Coronary artery (tissue), 2 donors: Measurements from ENCODE around the gene CBR3.
"Not testable (repeated sequence)": the region's sequence is repeated elsewhere in the genome, so short reads cannot be mapped to it uniquely, and the experiment has no call there.

ENCODE experiments used
- DNase-seq: peaks from one replicate; pipeline ENCODE4 v3.0.0-alpha.2; 2017; ENCODE audit warnings: low spot score
- H3K27ac ChIP-seq, 2 donors: fragments of 200-600 bp; sonication (generic); one replicate each; pipeline ENCODE4 v1.5.1; 2016 to 2019
- H3K4me3 ChIP-seq: fragments of 200-600 bp; sonication (generic); 2 replicates; pipeline ENCODE4 v1.5.1; 2016; ENCODE audit warnings: mild to moderate bottlenecking, moderate library complexity
- TF ChIP-seq, protein P1 (sequence below): fragments of 200-600 bp; sonication (generic); IDR thresholded peaks from one replicate; pipeline ENCODE4 v1.5.1; 2019; ENCODE audit warnings: antibody characterized with exemption

The CBR3 gene

DNA sequence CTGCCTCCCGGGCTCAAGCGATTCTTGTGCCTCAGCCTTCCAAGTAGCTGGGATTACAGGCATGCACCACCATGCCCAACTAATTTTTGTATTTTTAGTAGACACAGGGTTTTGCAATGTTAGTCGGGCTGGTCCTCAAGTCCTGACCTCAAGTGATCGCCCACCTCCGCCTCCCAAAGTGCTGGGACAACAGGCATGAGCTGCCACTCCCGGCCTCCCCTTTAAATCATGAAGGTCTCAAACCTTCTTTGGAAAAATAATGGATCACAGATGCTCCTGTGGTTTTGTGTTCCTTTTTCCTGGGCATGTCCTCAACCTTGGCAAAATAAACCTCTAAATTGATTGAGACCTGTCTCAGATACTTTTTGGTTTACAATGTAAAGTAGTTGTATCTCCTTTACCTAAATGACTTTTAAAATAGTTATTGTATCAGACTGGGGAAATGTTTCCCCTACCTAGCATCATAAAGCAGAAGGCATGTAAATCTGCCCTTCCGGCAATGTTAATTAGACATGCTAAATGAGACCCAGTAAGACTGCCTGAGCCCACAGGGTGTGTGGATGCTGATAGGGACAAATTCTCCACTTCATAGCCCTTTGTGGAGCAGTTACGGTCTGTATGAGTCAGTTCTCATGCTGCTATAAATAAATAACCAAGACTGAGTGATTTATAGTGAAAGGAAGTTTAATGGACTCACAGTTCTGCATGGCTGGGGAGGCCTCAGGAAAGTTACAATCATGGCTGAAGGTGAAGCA lies 37.3 kb upstream of the CBR3 start:
- no peak overlapping the region for H3K4me3 ChIP-seq
- DNase-seq, result no peak
- no peak overlapping the region for H3K27ac ChIP-seq
- TF ChIP-seq, protein P1, sequence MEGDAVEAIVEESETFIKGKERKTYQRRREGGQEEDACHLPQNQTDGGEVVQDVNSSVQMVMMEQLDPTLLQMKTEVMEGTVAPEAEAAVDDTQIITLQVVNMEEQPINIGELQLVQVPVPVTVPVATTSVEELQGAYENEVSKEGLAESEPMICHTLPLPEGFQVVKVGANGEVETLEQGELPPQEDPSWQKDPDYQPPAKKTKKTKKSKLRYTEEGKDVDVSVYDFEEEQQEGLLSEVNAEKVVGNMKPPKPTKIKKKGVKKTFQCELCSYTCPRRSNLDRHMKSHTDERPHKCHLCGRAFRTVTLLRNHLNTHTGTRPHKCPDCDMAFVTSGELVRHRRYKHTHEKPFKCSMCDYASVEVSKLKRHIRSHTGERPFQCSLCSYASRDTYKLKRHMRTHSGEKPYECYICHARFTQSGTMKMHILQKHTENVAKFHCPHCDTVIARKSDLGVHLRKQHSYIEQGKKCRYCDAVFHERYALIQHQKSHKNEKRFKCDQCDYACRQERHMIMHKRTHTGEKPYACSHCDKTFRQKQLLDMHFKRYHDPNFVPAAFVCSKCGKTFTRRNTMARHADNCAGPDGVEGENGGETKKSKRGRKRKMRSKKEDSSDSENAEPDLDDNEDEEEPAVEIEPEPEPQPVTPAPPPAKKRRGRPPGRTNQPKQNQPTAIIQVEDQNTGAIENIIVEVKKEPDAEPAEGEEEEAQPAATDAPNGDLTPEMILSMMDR, result no peak

DNA sequence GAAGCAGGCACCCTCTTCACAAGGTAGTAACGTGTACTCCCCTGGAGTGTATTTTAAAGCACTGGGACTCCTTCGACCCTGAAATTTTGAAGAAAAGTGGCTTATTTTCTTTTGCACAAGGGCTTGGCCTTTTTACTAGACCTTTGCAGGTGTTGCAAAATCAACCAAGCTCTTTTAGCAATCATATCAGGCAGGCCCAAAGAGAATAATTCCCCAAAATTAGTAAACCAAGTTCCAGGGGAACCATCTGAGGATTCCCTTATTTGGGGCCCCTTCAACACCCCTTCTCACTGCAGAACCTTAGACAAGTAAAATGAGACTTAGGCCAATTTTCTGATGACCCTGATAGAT lies 36.7 kb upstream of the CBR3 start:
- no peak for DNase-seq
- no peak overlapping the region for H3K4me3 ChIP-seq
- no peak overlapping the region for H3K27ac ChIP-seq
- TF ChIP-seq, protein P1, result no peak

DNA sequence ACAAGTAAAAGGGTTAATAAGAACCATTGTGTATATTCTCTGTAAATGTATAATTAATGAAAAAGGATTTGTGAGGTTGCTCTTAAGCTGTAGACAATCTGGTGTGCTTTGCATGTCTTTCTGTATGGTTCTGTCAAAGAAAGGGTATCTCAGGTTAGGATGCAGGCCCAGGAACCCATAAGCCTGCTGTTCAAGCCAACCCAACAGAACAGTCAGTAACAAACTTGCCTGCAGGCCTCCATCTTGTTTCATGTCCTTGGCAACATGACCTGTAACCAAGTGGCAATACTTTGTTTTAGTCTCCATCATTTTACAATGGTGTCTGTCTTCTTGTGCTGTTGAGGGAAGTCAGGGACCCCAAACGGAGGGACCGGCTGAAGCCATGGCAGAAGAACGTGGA lies 35.9 kb upstream of the CBR3 start:
- TF ChIP-seq, protein P1, result no peak
- DNase-seq, result no peak

DNA sequence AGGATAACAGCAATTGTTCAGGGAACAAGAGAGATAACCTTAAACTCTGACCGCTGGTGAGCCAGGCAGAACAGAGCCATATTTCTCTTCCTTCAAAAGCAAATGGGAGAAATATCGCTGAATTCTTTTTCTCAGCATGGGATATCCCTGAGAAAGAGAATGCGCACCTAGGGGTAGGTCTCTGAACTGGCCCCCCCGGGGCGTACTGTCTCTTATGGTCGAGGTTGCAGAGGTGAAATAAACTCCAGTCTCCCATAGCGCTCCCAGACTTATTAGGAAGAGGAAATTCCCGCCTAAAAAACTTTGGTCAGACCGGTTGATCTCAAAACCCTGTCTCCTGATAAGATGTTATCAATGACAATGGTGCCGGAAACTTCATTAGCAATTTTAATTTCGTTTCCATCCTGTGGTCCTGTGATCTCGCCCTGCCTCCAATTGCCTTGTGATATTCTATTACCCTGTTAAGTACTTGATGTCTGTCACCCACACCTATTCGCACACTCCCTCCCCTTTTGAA lies 35.1 kb upstream of the CBR3 start:
- DNase-seq, H3K27ac ChIP-seq, H3K4me3 ChIP-seq: not testable (repeated sequence)

More for the DNA sequence above, 35.9 kb upstream of the CBR3 start:
- H3K4me3 ChIP-seq, result no peak overlapping the region
- H3K27ac ChIP-seq, result no peak overlapping the region

DNA sequence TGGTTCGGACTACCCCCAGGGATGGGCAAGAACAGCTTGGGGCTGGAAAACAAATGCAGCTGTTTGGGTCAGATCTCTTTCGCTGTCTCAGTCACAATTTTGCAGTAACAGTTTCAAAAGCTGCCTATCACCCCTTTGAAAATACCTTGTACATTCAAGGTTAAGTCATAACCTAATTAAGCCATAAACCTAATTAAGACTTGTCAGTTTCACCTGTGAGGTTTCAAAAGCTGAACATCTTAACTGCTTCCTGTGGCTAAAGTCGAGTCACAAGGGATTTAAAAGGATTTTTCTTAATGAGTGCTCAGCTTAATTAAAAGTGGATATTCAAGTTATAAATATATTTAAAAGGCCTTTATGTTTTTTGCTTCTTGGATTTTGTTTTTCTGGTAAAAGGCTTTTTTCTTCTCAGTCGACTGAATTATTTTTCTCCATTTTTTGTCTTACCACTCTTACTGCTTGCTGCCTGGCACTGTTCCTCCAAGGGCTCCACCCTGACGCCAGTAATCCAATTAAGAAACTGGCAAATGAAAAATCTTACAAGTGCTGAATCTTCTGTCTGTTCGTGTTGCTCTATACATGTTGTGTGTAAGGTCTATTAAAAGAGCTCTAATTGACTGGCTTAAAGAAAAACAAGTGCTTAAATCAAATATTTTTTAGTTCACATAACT lies 33.8 kb upstream of the CBR3 start:
- H3K27ac ChIP-seq, result no peak overlapping the region
- no peak overlapping the region for H3K4me3 ChIP-seq
- DNase-seq, result no peak
- TF ChIP-seq, protein P1, result no peak

DNA sequence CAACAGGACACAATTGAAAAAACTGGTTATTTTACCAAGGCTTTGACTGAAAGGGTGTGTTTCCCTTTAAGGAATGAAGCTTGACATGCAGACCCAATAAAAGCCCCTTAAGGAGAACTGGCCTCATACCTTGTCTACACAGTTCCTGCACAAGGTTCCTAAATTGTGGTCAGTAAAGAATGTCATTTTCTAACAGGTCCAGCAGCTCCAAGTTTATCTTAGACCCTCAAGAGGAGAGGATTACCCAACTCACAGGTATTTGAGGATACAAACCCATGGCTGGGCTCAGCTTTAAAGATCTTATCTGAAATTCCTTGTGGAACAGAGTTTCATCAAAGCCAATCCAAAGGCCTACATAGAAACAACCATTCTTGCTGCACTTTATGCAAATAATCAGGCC lies 31.4 kb upstream of the CBR3 start:
- TF ChIP-seq, protein P1, result no peak
- no peak for DNase-seq
- Histone ChIP-seq H3K27ac (no peak overlapping the region), H3K4me3 (no peak overlapping the region)

DNA sequence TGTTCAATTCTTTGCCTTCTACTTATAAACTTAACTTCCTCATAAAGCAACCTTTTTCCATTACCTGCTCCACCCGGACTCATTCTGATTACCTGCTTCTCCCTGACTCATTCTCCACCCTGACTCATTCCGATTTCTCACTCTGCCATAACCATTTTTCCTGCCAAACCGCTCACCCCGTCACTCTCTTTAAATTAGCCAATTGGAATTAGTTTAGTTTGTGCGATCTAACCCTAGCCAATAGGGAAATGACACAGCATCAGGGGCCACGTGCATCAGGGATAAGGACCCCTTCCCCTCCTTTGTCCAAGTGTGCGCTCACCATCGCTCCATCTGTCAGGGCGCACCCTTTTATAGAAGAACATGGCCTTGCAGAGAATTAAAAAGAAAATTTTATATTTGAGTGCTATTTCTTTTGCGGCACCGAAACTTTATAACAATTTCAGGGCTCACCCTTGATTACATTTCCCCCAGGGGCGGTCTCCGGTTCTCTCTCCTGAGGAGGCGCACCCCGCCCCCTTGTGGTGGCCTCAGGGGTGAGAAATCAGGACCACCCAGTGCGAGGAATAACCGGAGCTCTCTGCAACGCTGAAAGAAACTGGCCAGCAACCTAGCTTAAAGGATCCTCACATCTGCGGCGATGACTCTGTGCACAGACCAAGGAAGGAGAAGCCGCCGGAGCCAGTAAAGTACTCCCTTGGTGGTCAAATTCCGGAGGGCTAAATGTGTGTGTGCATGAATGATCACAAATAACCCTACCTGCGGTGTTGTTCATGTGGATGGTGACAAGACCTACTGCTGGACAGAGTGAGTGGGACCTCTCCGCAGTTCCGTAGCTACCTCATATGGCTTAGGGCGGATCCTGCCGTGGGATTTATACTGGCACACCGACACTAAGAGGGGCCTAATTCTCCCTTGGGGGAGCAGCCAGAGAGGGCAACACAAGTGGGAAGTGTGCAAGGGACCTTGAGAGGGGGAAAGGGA lies 30.3 kb upstream of the CBR3 start:
- Histone ChIP-seq H3K4me3 (peak overlapping the region; percentile 50), H3K27ac (no peak overlapping the region)
- TF ChIP-seq, protein P1, result no peak
- DNase-seq, result no peak
